ENCODE results near the gene SLC34A1. TPM values are rescaled to one million over a fixed set of nuclear protein-coding genes. Genes with fewer than 3 reads are reported as not detected.

Gene SLC34A1
- total RNA-seq, 6 donors from 2014 or later, result not detected

DNA sequence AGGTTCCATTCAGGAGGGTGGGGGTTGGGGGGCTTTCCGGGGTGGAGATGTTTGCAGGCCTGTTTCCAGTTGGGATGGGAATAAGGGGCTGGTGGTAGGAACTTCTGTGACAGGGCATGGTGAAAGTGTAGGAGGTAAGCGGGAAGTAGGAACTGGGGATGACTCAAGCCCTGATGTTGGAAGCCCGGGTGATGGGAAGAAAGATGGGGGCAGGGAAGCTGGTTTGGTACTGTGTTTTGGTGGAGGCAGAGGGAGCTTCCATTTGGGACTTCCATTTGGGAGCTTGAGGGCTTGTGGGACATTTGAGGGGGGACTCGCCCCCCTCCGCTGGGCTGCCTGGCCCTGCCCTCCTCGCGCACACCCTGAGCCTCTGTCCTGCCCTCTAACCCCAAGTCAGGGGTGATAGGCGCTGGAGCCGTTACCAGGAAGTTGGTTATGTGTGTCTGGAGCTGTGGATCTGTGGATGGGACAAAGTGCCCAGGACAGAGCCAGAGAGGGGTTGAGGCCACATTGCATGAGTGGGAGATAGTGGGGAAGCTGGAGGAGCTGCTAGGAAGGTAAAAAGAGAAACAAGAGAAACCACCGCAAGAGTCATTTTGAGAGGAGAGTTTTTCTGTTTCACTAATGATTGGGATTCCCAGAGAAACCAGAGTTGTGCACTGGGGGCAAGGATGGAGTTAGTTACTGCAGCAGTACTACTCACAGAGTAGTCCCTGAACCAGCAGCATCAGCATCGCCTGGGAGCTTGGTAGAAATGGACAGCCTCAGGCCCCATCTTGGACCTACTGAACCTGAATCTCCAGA lies 19.9 kb upstream of the SLC34A1 start:
- Histone ChIP-seq H3K27me3 (no peaks in the 10 kb centered on the region), H3K36me3 (peaks cover 0 to 14% (median 0%) of the 10 kb centered on the region in 4 donors), H3K4me3 (no peak overlapping the region), H3K4me1 (peaks cover 27 to 56% (median 43%) of the 10 kb centered on the region in 4 donors), H3K9me3 (no peaks in the 10 kb centered on the region), H3K27ac (no peak overlapping the region)
- ATAC-seq (ENCODE audit: low FRiP score in 2 of 2) (no peak), DNase-seq (no peak)
- 80 to 82% methylated on average over 11 of the region's 11 CpGs for whole genome bisulfite sequencing, 2 donors
- TF ChIP-seq EP300 (IDR thresholded peaks at IDR 0.05) (no peak), POLR2AphosphoS5 (IDR thresholded peaks at IDR 0.05) (no peak), POLR2A (IDR thresholded peaks at IDR 0.05) (no peak)
- TF ChIP-seq, protein P1, sequence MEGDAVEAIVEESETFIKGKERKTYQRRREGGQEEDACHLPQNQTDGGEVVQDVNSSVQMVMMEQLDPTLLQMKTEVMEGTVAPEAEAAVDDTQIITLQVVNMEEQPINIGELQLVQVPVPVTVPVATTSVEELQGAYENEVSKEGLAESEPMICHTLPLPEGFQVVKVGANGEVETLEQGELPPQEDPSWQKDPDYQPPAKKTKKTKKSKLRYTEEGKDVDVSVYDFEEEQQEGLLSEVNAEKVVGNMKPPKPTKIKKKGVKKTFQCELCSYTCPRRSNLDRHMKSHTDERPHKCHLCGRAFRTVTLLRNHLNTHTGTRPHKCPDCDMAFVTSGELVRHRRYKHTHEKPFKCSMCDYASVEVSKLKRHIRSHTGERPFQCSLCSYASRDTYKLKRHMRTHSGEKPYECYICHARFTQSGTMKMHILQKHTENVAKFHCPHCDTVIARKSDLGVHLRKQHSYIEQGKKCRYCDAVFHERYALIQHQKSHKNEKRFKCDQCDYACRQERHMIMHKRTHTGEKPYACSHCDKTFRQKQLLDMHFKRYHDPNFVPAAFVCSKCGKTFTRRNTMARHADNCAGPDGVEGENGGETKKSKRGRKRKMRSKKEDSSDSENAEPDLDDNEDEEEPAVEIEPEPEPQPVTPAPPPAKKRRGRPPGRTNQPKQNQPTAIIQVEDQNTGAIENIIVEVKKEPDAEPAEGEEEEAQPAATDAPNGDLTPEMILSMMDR (IDR thresholded peaks at IDR 0.05), result no peak

GRCh38 chr5:177365845-177366527 lies 18.2 kb upstream of the SLC34A1 start:
- H3K9me3 ChIP-seq, result no peaks in the 10 kb centered on the region
- peaks cover 0 to 14% (median 0%) of the 10 kb centered on the region in 4 donors for H3K36me3 ChIP-seq
- H3K4me1 ChIP-seq, result peaks cover 32 to 66% (median 46%) of the 10 kb centered on the region in 4 donors
- H3K4me3 ChIP-seq, result no peak overlapping the region
- TF ChIP-seq EP300 (IDR thresholded peaks at IDR 0.05) (no peak), POLR2AphosphoS5 (IDR thresholded peaks at IDR 0.05) (no peak), POLR2A (IDR thresholded peaks at IDR 0.05) (no peak)
- TF ChIP-seq, protein P1 (IDR thresholded peaks at IDR 0.05), result no peak
- DNase-seq, result peak in 1 of 2 donors; percentile 63
- 79 to 91% methylated on average over 5 to 14 of the region's 14 CpGs for WGBS, 2 donors
- H3K27ac ChIP-seq, result peak overlapping the region; percentile 76 to 95 (median 91)
- no peaks in the 10 kb centered on the region for H3K27me3 ChIP-seq
- no peak for ATAC-seq (ENCODE audit: low FRiP score in 2 of 2)

DNA sequence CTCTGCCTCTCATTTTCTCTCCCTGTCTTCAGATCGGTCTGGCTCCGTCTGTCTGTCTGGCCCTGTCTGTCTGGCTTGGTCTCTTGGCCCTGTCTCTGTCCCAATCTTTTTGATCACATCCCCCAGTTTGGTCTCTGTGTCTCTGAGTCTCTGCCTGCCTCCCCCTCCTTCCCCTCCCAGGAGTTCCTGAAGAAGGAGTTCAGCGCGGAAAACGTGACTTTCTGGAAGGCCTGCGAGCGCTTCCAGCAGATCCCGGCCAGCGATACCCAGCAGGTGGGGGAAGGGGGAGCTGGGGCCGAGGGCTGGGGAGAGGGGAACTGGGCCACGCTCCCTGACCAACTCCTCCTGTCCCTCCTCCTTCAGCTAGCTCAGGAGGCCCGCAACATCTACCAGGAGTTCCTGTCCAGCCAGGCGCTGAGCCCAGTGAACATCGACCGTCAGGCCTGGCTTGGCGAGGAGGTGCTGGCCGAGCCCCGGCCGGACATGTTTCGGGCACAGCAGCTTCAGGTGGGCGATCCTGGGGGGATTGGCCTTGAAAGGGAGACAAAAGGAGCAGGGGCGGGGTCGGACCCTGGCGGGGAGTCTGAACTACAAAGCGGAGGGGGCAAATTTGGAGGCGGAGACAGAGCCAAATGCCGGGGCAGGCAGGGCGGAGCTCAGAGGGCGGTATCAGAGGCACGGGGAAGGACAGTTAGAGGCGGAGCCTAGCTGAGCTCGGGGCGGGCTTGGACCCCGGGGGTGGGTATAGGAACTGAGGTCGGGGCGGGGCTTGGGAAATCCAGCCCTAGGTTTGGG lies 17.5 kb upstream of the SLC34A1 start:
- peaks cover 40 to 69% (median 51%) of the 10 kb centered on the region in 4 donors for H3K4me1 ChIP-seq
- H3K27me3 ChIP-seq, result no peaks in the 10 kb centered on the region
- H3K4me3 ChIP-seq, result peak overlapping the region; percentile 38 to 57 (median 52)
- TF ChIP-seq POLR2AphosphoS5 (IDR thresholded peaks at IDR 0.05), result peak; percentile 28 to 45
- TF ChIP-seq EP300 (IDR thresholded peaks at IDR 0.05), result no peak
- TF ChIP-seq POLR2A (IDR thresholded peaks at IDR 0.05), result peak in 1 of 4 donors; percentile 36
- TF ChIP-seq, protein P1 (IDR thresholded peaks at IDR 0.05), result peak in 1 of 6 experiments; percentile 4
- peaks cover 0 to 14% (median 0%) of the 10 kb centered on the region in 4 donors for H3K36me3 ChIP-seq
- ATAC-seq (ENCODE audit: low FRiP score in 2 of 2) (peak; percentile 87 to 88), DNase-seq (peak; percentile 90 to 91)
- H3K9me3 ChIP-seq, result no peaks in the 10 kb centered on the region
- WGBS, 2 donors, result 38 to 41% methylated on average over 27 to 36 of the region's 36 CpGs
- peak overlapping the region; percentile 76 to 95 (median 91) for H3K27ac ChIP-seq

DNA sequence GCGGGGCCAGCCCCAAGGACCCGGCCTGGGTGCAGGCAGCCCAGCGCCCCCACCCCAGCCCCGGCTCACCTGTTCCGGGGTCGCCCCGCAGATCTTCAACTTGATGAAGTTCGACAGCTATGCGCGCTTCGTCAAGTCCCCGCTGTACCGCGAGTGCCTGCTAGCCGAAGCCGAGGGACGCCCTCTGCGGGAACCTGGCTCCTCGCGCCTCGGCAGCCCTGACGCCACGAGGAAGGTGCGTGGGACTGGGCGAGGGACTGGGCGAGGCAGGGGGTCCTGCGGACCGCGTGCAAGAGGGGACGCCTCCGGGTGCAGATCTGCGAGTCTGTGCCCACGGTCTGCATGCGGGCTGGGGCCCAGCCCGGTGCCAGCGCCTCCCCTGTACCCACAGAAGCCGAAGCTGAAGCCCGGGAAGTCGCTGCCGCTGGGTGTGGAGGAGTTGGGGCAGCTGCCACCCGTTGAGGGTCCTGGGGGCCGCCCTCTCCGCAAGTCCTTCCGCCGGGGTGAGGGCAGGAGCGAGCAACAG lies 16.8 kb upstream of the SLC34A1 start:
- 25 to 57% methylated on average over 8 to 46 of the region's 46 CpGs for WGBS, 2 donors
- no peaks in the 10 kb centered on the region for H3K27me3 ChIP-seq
- H3K4me1 ChIP-seq, result peaks cover 46 to 69% (median 51%) of the 10 kb centered on the region in 4 donors
- peak overlapping the region; percentile 76 to 95 (median 91) for H3K27ac ChIP-seq
- TF ChIP-seq POLR2AphosphoS5 (IDR thresholded peaks at IDR 0.05) (no peak), EP300 (IDR thresholded peaks at IDR 0.05) (no peak), POLR2A (IDR thresholded peaks at IDR 0.05) (no peak)
- TF ChIP-seq, protein P1 (IDR thresholded peaks at IDR 0.05), result peak in 1 of 6 experiments; percentile 5
- H3K9me3 ChIP-seq, result no peaks in the 10 kb centered on the region
- peak overlapping the region; percentile 38 to 57 (median 52) for H3K4me3 ChIP-seq
- H3K36me3 ChIP-seq, result peaks cover 0 to 14% (median 0%) of the 10 kb centered on the region in 4 donors
- ATAC-seq (ENCODE audit: low FRiP score in 2 of 2) (peak in 1 of 2 donors; percentile 8), DNase-seq (no peak)

Measured in upper lobe of left lung (tissue), 6 donors.